Kidney epithelial cell (primary cell): ENCODE measurements around the gene FA2H. TPM values are rescaled to one million over a fixed set of nuclear protein-coding genes. Genes with fewer than 3 reads are reported as not detected.
"Not testable (repeated sequence)": the region's sequence is repeated elsewhere in the genome, so short reads cannot be mapped to it uniquely, and the experiment has no call there.

ENCODE experiments used
- DNase-seq: peaks from one replicate; pipeline ENCODE4 v3.0.0-alpha.2; 2010; ENCODE audit warnings: low read depth
- H3K27me3 ChIP-seq: 2 replicates; pipeline ENCODE4 v1.6.0; 2011; ENCODE audit warnings: low read length; ENCODE audit not compliant: control insufficient read depth, insufficient read depth
- H3K36me3 ChIP-seq: 2 replicates; pipeline ENCODE4 v1.5.1; 2011; ENCODE audit warnings: low read length; ENCODE audit not compliant: control insufficient read depth, insufficient read depth
- H3K4me3 ChIP-seq: 2 replicates; pipeline ENCODE4 v1.5.1; 2011; ENCODE audit warnings: low read depth, mild to moderate bottlenecking, control low read depth, low read length
- CTCF ChIP-seq: IDR thresholded peaks from 2 replicates; pipeline ENCODE4 v1.5.1; 2011; ENCODE audit warnings: mild to moderate bottlenecking, moderate library complexity, low read length, control low read depth, inconsistent platforms; ENCODE audit not compliant: insufficient read depth, poor library complexity, severe bottlenecking
- total RNA-seq: library from RNA; depleted of rRNA; stranded (reverse); fragments of >200 nt; gene quantifications from 2 replicates; pipeline ENCODE4 v1.2.3, GENCODE V29; 2015

FA2H gene
- total RNA-seq, 1 donor from 2014 or later, result 12.4 TPM

- Histone ChIP-seq H3K36me3 (no peaks in the 10 kb centered on the region), H3K4me3 (no peak overlapping the region)
- TF ChIP-seq CTCF, result no peak
These were observed 96.8 kb downstream of the FA2H start for GRCh38 chr16:74677868-74678267.

GRCh38 chr16:74673876-74674275 lies 100.7 kb downstream of the FA2H start:
- Histone ChIP-seq H3K36me3 (no peaks in the 10 kb centered on the region), H3K27me3 (no peaks in the 10 kb centered on the region), H3K4me3 (no peak overlapping the region)
- TF ChIP-seq CTCF, result no peak
- DNase-seq, result no peak

More at GRCh38 chr16:74677868-74678267, 96.8 kb downstream of the FA2H start:
- H3K27me3 ChIP-seq, result no peaks in the 10 kb centered on the region
- no peak for DNase-seq

DNA sequence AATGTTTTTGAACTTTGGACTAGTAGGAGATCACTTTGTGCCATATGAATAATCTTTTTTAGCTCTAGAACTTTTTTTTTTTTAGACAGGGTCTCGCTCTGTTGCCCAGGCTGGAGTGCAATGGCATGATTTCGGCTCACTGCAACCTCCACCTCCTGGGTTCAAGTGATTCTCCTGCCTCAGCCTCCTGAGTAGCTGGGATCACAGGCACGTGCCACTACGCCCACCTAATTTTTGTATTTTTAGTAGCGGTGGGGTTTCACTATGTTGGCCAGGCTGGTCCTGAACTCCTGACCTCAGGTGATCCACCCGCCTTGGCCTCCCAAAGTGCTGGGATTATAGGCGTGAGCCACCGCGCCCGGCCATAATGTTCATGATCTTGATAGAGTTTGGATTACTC lies 105.7 kb downstream of the FA2H start:
- not testable (repeated sequence) for H3K4me3 ChIP-seq

GRCh38 chr16:74667255-74667700 lies 107.3 kb downstream of the FA2H start:
- no peak for DNase-seq
- no peak for TF ChIP-seq CTCF

More for the DNA sequence above, 105.7 kb downstream of the FA2H start:
- not testable (repeated sequence) for H3K36me3 ChIP-seq, H3K27me3 ChIP-seq, DNase-seq

DNA sequence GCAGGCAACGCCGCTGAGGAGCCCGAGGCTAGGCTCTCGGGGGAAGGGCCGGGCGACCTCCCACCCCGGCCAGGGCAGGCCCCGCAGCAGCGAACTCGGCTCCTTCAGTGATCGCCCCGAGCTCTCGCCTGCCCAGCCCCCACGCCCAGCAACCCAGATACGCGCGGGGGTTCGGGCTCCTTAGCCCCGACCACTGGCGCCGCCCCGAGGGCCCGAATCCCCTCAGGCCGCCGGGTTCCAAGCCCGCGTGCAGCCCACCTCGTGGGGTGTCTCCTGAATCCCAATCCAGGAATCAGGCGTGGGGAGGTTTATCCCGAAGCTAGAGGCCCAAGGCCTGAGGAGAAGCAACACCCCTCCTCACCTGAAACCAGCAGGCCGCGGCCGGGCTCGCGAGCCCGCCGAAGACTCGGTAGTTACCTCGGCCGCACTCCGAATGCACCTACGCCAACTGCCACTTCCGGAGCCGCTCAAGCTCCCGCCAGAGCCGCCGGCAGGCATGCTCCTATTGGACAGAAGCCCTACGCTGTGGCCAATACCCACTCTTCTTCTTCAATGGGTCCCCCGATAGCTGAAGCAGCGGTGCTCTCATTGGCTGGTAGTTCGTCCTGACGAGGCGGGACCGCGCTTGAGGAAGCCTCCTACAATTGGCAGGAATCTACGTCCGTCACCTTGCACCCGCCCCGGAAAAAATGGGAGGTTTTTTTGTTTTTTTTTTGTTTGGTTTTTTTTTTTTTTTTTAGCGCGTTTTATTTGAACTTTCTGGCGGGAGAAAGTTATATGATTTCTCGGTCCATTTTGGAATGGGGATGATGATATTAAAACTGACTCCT lies 108.0 kb downstream of the FA2H start, which contains the start of gene RFWD3:
TSS of gene RFWD3 (minus strand) at position 453 of the 830 bp plus-strand sequence. CDS start 5,428 bp downstream, outside the sequence.
- no peak for TF ChIP-seq CTCF
- peak within 1 kb of the TSS; percentile 99 for H3K4me3 ChIP-seq
- peak; percentile 97 for DNase-seq
- H3K36me3 ChIP-seq, result no peaks in the 10 kb centered on the region
- H3K27me3 ChIP-seq, result no peaks in the 10 kb centered on the region

More at GRCh38 chr16:74667255-74667700, 107.3 kb downstream of the FA2H start:
- Histone ChIP-seq H3K4me3 (peak overlapping the region; percentile 60), H3K27me3 (no peaks in the 10 kb centered on the region), H3K36me3 (no peaks in the 10 kb centered on the region)

DNA sequence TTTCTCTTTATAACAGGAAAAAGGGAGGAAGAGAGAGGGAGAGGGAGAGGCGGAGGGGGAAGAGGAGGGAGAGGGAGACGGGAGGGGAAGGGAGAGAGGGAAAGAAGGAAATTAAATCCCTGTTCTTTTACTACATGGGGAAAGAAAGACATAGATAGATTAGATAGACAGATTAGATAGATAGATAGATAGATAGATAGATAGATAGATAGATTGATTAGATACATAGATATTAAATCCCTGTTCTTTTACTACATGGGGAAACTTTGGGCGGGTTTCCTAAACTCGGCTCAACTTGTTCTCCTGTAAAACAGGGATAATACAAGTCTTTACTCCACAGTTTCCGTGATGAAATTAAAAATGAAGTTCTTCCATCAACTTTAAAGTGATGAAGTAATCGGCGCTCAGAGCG lies 108.6 kb downstream of the FA2H start:
- H3K4me3 ChIP-seq, result peak overlapping the region; percentile 99
- TF ChIP-seq CTCF, result no peak
- H3K36me3 ChIP-seq, result peaks cover 2% of the 10 kb centered on the region
- no peak for DNase-seq
- H3K27me3 ChIP-seq, result no peaks in the 10 kb centered on the region

Other genes with a start within 250 kb of the FA2H start
- 108 and 110 TPM in 2 replicates for gene GLG1, start 167.7 kb downstream of the FA2H start, total RNA-seq
- gene RFWD3, start 107.9 kb downstream of the FA2H start, total RNA-seq, result 25.9 and 35.4 TPM in 2 replicates
- 11.5 and 12.0 TPM in 2 replicates for gene MLKL, start 74.0 kb downstream of the FA2H start, total RNA-seq
- 16.0 and 23.4 TPM in 2 replicates for gene WDR59, start 210.3 kb upstream of the FA2H start, total RNA-seq
- gene ZNRF1, start 224.2 kb upstream of the FA2H start, total RNA-seq, result 18.6 and 31.3 TPM in 2 replicates